ENCODE results near the gene KRTAP10-4.

DNA sequence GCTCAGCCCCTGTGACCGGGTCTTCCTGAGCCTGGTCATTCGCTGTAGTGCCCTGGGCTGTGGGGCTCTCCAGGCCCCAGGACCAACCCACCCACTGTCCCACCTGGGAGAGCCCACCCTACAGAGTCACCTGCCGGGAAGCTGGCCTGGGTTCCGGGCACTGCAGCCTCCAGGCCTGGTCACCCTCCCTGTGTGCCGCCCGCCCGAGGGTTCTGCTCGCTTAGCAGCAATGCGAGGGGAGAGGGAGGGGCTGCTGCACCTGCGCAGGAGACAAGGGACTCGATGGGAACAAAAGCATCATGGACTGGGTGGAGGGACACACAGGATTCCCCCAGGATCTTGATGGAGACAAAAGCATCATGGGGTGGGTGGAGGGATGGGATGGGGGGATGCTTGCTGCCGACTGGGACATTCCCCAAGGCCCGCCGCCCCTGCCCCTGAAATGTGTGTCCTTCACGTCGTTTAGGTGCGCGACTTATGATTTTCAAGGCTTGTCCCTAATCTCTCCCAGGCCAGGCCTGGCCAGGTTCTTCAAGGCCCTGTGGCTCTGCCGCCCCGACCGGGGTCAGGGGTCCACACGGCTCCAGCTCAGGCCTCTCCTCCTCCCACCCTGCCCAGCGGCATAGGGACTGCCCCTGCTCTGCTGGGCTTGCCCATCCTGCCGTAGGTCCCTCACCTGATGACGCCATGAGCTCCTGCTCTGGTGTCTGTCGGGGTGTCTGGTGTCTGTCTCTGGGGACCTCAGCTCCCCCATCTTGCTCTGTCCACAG, 40.0 kb downstream of the KRTAP10-4 start:
- no peak for TF ChIP-seq POLR2A (IDR thresholded peaks at IDR 0.05)
- TF ChIP-seq, protein P1, sequence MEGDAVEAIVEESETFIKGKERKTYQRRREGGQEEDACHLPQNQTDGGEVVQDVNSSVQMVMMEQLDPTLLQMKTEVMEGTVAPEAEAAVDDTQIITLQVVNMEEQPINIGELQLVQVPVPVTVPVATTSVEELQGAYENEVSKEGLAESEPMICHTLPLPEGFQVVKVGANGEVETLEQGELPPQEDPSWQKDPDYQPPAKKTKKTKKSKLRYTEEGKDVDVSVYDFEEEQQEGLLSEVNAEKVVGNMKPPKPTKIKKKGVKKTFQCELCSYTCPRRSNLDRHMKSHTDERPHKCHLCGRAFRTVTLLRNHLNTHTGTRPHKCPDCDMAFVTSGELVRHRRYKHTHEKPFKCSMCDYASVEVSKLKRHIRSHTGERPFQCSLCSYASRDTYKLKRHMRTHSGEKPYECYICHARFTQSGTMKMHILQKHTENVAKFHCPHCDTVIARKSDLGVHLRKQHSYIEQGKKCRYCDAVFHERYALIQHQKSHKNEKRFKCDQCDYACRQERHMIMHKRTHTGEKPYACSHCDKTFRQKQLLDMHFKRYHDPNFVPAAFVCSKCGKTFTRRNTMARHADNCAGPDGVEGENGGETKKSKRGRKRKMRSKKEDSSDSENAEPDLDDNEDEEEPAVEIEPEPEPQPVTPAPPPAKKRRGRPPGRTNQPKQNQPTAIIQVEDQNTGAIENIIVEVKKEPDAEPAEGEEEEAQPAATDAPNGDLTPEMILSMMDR (IDR thresholded peaks at IDR 0.05), result no peak
